PFSK-1 (cell line): Measurements from ENCODE around the gene FGR.

Experiments used
- POLR2AphosphoS5 ChIP-seq: IDR thresholded peaks from 2 replicates; pipeline ENCODE4 v1.6.1; 2012; ENCODE audit warnings: low read depth, mild to moderate bottlenecking, control low read depth, low read length, moderate library complexity
- SIN3A ChIP-seq: IDR thresholded peaks from 2 replicates; pipeline ENCODE4 v1.6.1; 2012; ENCODE audit warnings: mild to moderate bottlenecking, low read length, moderate library complexity, borderline replicate concordance; ENCODE audit not compliant: insufficient read depth
- TAF1 ChIP-seq: IDR thresholded peaks from 2 replicates; pipeline ENCODE4 v1.6.1; 2012; ENCODE audit warnings: low read length, control low read depth, borderline replicate concordance; ENCODE audit not compliant: insufficient read depth
- TF ChIP-seq, protein P1 (sequence below), 2 experiments: IDR thresholded peaks; 2 replicates each; pipeline versions ENCODE4 v1.6.1 to v1.8.0; 2011 to 2012; ENCODE audit warnings: low read depth in 2 of 2, low read length in 2 of 2, control low read depth in 1 of 2, inconsistent platforms in 1 of 2, mild to moderate bottlenecking in 1 of 2, moderate library complexity in 1 of 2; ENCODE audit not compliant: insufficient read depth in 1 of 2

DNA sequence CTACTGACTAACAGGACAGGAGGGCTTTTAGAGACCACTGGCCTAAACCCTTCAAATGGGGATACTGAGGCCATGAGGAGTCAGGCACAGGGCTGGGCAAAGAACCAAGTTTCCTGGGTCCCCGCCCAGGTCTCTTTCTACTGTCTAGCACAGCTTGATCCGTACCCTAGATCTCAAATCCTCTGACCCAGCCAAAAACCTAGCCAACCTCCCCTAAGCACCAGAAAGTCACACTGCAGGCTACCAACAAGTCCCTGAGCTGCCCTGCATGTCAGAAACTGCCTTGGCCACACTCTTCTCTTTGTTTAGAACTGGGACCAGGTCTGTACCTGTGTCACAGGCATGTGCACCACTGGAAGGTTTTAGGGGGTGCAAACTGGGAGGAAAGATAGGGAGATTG is 64.6 kb downstream of the FGR start:
- TF ChIP-seq SIN3A (no peak), TAF1 (no peak), POLR2AphosphoS5 (no peak)
- TF ChIP-seq, protein P1, sequence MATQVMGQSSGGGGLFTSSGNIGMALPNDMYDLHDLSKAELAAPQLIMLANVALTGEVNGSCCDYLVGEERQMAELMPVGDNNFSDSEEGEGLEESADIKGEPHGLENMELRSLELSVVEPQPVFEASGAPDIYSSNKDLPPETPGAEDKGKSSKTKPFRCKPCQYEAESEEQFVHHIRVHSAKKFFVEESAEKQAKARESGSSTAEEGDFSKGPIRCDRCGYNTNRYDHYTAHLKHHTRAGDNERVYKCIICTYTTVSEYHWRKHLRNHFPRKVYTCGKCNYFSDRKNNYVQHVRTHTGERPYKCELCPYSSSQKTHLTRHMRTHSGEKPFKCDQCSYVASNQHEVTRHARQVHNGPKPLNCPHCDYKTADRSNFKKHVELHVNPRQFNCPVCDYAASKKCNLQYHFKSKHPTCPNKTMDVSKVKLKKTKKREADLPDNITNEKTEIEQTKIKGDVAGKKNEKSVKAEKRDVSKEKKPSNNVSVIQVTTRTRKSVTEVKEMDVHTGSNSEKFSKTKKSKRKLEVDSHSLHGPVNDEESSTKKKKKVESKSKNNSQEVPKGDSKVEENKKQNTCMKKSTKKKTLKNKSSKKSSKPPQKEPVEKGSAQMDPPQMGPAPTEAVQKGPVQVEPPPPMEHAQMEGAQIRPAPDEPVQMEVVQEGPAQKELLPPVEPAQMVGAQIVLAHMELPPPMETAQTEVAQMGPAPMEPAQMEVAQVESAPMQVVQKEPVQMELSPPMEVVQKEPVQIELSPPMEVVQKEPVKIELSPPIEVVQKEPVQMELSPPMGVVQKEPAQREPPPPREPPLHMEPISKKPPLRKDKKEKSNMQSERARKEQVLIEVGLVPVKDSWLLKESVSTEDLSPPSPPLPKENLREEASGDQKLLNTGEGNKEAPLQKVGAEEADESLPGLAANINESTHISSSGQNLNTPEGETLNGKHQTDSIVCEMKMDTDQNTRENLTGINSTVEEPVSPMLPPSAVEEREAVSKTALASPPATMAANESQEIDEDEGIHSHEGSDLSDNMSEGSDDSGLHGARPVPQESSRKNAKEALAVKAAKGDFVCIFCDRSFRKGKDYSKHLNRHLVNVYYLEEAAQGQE (IDR thresholded peaks at IDR 0.05; ENCODE audit: insufficient read depth in 1 of 2, low read depth in 2 of 2, low read length in 2 of 2) = no peak
